ENCODE results near the gene RPUSD1.

DNA sequence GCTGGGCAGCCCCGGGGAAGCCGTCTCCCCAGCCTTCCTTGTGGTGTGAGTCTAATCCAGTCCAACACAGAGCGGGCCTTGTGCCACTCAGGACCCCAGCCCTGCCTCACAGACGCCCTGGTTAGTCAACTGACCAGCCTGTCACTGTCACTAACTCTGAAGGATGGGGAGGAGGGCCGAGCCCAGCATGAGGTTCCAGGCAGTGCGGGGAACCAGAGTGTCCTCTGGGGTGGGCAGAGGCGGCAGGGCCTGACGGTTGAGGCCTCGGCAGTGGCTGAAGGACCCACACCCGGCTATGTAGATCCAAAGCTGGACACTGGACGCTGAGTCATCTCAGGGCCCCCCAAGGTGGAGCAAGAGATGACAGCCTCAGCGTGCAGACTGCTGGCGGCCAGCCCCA is 8.6 kb downstream of the RPUSD1 start:
- TF ChIP-seq, protein P1, sequence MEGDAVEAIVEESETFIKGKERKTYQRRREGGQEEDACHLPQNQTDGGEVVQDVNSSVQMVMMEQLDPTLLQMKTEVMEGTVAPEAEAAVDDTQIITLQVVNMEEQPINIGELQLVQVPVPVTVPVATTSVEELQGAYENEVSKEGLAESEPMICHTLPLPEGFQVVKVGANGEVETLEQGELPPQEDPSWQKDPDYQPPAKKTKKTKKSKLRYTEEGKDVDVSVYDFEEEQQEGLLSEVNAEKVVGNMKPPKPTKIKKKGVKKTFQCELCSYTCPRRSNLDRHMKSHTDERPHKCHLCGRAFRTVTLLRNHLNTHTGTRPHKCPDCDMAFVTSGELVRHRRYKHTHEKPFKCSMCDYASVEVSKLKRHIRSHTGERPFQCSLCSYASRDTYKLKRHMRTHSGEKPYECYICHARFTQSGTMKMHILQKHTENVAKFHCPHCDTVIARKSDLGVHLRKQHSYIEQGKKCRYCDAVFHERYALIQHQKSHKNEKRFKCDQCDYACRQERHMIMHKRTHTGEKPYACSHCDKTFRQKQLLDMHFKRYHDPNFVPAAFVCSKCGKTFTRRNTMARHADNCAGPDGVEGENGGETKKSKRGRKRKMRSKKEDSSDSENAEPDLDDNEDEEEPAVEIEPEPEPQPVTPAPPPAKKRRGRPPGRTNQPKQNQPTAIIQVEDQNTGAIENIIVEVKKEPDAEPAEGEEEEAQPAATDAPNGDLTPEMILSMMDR (optimal IDR thresholded peaks at IDR 0.05 in 1 of 3, IDR thresholded peaks at IDR 0.05 in 1 of 3, conservative IDR thresholded peaks at IDR 0.05 in 1 of 3; ENCODE audit: extremely low read depth in 1 of 3, insufficient read depth in 2 of 3, low read length in 3 of 3): no peak
- TF ChIP-seq EZH2 (IDR thresholded peaks at IDR 0.05; ENCODE audit: low read length): no peak

All from keratinocyte (primary cell).